Hepatocyte (in vitro differentiated cells): ENCODE results near the gene NPAS4. TPM values are rescaled to one million over a fixed set of nuclear protein-coding genes. Genes with fewer than 3 reads are reported as not detected.

ENCODE experiments used
- DNase-seq: peaks from one replicate; pipeline ENCODE4 v3.0.0-alpha.2; 2016; ENCODE audit warnings: low spot score
- H2AFZ ChIP-seq: fragments of 200-600 bp; sonication (generic); 2 replicates; pipeline ENCODE4 v1.6.0; 2016; ENCODE audit warnings: antibody characterized with exemption, mild to moderate bottlenecking
- H3K27ac ChIP-seq: fragments of 200-600 bp; sonication (generic); 2 replicates; pipeline ENCODE4 v1.5.1; 2016; ENCODE audit warnings: mild to moderate bottlenecking
- H3K27me3 ChIP-seq: fragments of 200-600 bp; sonication (generic); 2 replicates; pipeline ENCODE4 v1.6.1; 2016
- H3K36me3 ChIP-seq: fragments of 200-600 bp; sonication (generic); replicated peaks from 2 replicates; pipeline ENCODE4 v1.5.1; 2016; ENCODE audit warnings: low read depth; ENCODE audit not compliant: insufficient read depth
- H3K4me1 ChIP-seq: fragments of 200-600 bp; sonication (generic); 2 replicates; pipeline ENCODE4 v1.5.1; 2016; ENCODE audit warnings: mild to moderate bottlenecking, moderate library complexity; ENCODE audit not compliant: insufficient read depth
- H3K4me2 ChIP-seq: fragments of 200-600 bp; sonication (generic); 2 replicates; pipeline ENCODE4 v1.6.0; 2016
- H3K4me3 ChIP-seq: fragments of 200-600 bp; sonication (generic); 2 replicates; pipeline ENCODE4 v1.5.1; 2016; ENCODE audit warnings: mild to moderate bottlenecking
- H3K79me2 ChIP-seq: fragments of 200-600 bp; sonication (generic); 2 replicates; pipeline ENCODE4 v1.6.0; 2017; ENCODE audit warnings: mild to moderate bottlenecking
- H3K9me2 ChIP-seq: fragments of 200-600 bp; sonication (generic); replicated peaks from 2 replicates; pipeline ENCODE4 v1.6.0; 2017; ENCODE audit warnings: mild to moderate bottlenecking; ENCODE audit not compliant: insufficient read depth
- H3K9me3 ChIP-seq: fragments of 200-600 bp; sonication (generic); 2 replicates; pipeline ENCODE4 v1.5.1; 2016; ENCODE audit warnings: low read depth, mild to moderate bottlenecking
- H4K20me1 ChIP-seq: fragments of 200-600 bp; sonication (generic); 2 replicates; pipeline ENCODE4 v1.6.0; 2016; ENCODE audit warnings: mild to moderate bottlenecking; ENCODE audit not compliant: insufficient read depth, poor library complexity, severe bottlenecking
- CTCF ChIP-seq: fragments of 200-600 bp; sonication (generic); IDR thresholded peaks from 2 replicates; pipeline ENCODE4 v1.5.1; 2016; ENCODE audit warnings: antibody characterized with exemption, mild to moderate bottlenecking; ENCODE audit not compliant: poor library complexity
- EZH2 ChIP-seq: fragments of 200-600 bp; sonication (generic); IDR thresholded peaks from 2 replicates; pipeline ENCODE4 v1.6.1; 2016; ENCODE audit warnings: antibody characterized with exemption, mild to moderate bottlenecking, borderline replicate concordance
- EZH2phosphoT487 ChIP-seq: fragments of 200-600 bp; sonication (generic); IDR thresholded peaks from one replicate; pipeline ENCODE4 v1.6.1; 2018; ENCODE audit warnings: antibody characterized with exemption, mild to moderate bottlenecking, low read depth, moderate library complexity; ENCODE audit not compliant: unreplicated experiment, severe bottlenecking
- WGBS: methylation state at CpG from one replicate; pipeline ENCODE4 v1.1.6; 2016; ENCODE audit warnings: low lambda C conversion rate; ENCODE audit errors: missing lambda C conversion rate; 5-methylcytosine and 5-hydroxymethylcytosine counted together
- polyA plus RNA-seq: library from polyadenylated mRNA; unstranded; fragments of >200 nt; fragmentation: Nextera tagmentation; extraction: Ambion mirVana; gene quantifications from 2 replicates; pipeline ENCODE4 v1.2.1, GENCODE V29; 2016
- small RNA-seq: library from RNA; depleted of rRNA; stranded (forward); fragments of <200 nt; gene quantifications from one replicate; pipeline ENCODE3, GENCODE V24; 2014
- total RNA-seq: library from RNA; depleted of rRNA; stranded (reverse); fragments of >200 nt; gene quantifications from 2 replicates; pipeline ENCODE4 v1.2.3, GENCODE V29; 2014

The NPAS4 gene
- total and polyA plus RNA-seq, 2 experiments from 2014 or later = 0.31 TPM; not detected in 1

- Histone ChIP-seq H4K20me1 (no peaks in the 10 kb centered on the region), H3K4me1 (no peaks in the 10 kb centered on the region), H3K4me2 (no peak overlapping the region), H3K9me2 (no peaks in the 10 kb centered on the region), H3K4me3 (no peak overlapping the region), H3K79me2 (peaks cover 2% of the 10 kb centered on the region), H3K27me3 (no peaks in the 10 kb centered on the region), H3K27ac (no peak overlapping the region), H3K36me3 (no peaks in the 10 kb centered on the region), H2AFZ (no peak overlapping the region), H3K9me3 (no peaks in the 10 kb centered on the region)
- TF ChIP-seq EZH2phosphoT487 = no peak
- WGBS = 96% methylated on average over 11 of the region's 11 CpGs
- DNase-seq = no peak
Observed at GRCh38 chr11:66473167-66473566, 52.3 kb downstream of the NPAS4 start.

GRCh38 chr11:66473608-66474515 lies 53.0 kb downstream of the NPAS4 start:
- WGBS = 92% methylated on average over 19 of the region's 20 CpGs
- no peak for DNase-seq

GRCh38 chr11:66475349-66476172 lies 54.7 kb downstream of the NPAS4 start:
- Histone ChIP-seq H3K27me3 (no peaks in the 10 kb centered on the region), H3K79me2 (peaks cover 11% of the 10 kb centered on the region), H2AFZ (no peak overlapping the region), H3K36me3 (no peaks in the 10 kb centered on the region), H3K4me2 (no peak overlapping the region), H3K9me3 (no peaks in the 10 kb centered on the region), H3K27ac (no peak overlapping the region), H3K4me1 (peaks cover 9% of the 10 kb centered on the region), H3K9me2 (no peaks in the 10 kb centered on the region), H4K20me1 (peaks cover 4% of the 10 kb centered on the region), H3K4me3 (no peak overlapping the region)
- 95% methylated on average over 41 of the region's 44 CpGs for WGBS
- TF ChIP-seq CTCF (no peak), EZH2phosphoT487 (no peak), EZH2 (no peak)
- DNase-seq = no peak

More at GRCh38 chr11:66473608-66474515, 53.0 kb downstream of the NPAS4 start:
- peaks cover 3% of the 10 kb centered on the region for H4K20me1 ChIP-seq
- H2AFZ ChIP-seq = no peak overlapping the region
- H3K9me2 ChIP-seq = no peaks in the 10 kb centered on the region
- H3K4me2 ChIP-seq = no peak overlapping the region
- H3K79me2 ChIP-seq = peaks cover 6% of the 10 kb centered on the region
- no peak overlapping the region for H3K27ac ChIP-seq
- H3K36me3 ChIP-seq = no peaks in the 10 kb centered on the region
- no peak for TF ChIP-seq CTCF
- TF ChIP-seq EZH2 = no peak
- no peak for TF ChIP-seq EZH2phosphoT487
- no peaks in the 10 kb centered on the region for H3K27me3 ChIP-seq
- H3K9me3 ChIP-seq = no peaks in the 10 kb centered on the region
- H3K4me3 ChIP-seq = no peak overlapping the region
- peaks cover 3% of the 10 kb centered on the region for H3K4me1 ChIP-seq

Small RNAs within 50 kb of the gene (small RNA-seq; reads per million reads assigned to genes)
- gene RF00017 = not detected
- not detected for gene RF00416
- gene RNU1-84P = not detected

Other genes starting within 250 kb of the NPAS4 start
- 13.4 and 19.2 TPM in 2 replicates for gene KLC2, start 163.3 kb upstream of the NPAS4 start, total RNA-seq
- gene KLC2, start 163.3 kb upstream of the NPAS4 start, polyA plus RNA-seq = 28.8 and 35.3 TPM in 2 replicates
- 87.9 and 88.4 TPM in 2 replicates for gene RAB1B, start 152.4 kb upstream of the NPAS4 start, total RNA-seq
- 17.5 and 19.9 TPM in 2 replicates for gene RAB1B, start 152.4 kb upstream of the NPAS4 start, polyA plus RNA-seq
- gene CNIH2, start 142.9 kb upstream of the NPAS4 start, total RNA-seq = 0.36 and 1.7 TPM in 2 replicates
- gene CNIH2, start 142.9 kb upstream of the NPAS4 start, polyA plus RNA-seq = 6.2 and 7.3 TPM in 2 replicates
- gene YIF1A, start 131.9 kb upstream of the NPAS4 start, total RNA-seq = 111 and 132 TPM in 2 replicates
- 265 and 267 TPM in 2 replicates for gene YIF1A, start 131.9 kb upstream of the NPAS4 start, polyA plus RNA-seq
- 20.6 and 21.4 TPM in 2 replicates for gene TMEM151A, start 129.1 kb upstream of the NPAS4 start, total RNA-seq
- gene TMEM151A, start 129.1 kb upstream of the NPAS4 start, polyA plus RNA-seq = 36.4 and 48.6 TPM in 2 replicates
- gene CD248, start 104.0 kb upstream of the NPAS4 start, total RNA-seq = 19.9 and 24.6 TPM in 2 replicates
- gene CD248, start 104.0 kb upstream of the NPAS4 start, polyA plus RNA-seq = 210 and 250 TPM in 2 replicates
- 4.3 and 6.2 TPM in 2 replicates for gene RIN1, start 84.6 kb upstream of the NPAS4 start, total RNA-seq
- 9.5 and 12.8 TPM in 2 replicates for gene RIN1, start 84.6 kb upstream of the NPAS4 start, polyA plus RNA-seq
- gene BRMS1, start 75.9 kb upstream of the NPAS4 start, total RNA-seq = 34.5 and 39.7 TPM in 2 replicates
- 48.6 and 54.0 TPM in 2 replicates for gene BRMS1, start 75.9 kb upstream of the NPAS4 start, polyA plus RNA-seq
- 41.5 and 41.9 TPM in 2 replicates for gene B4GAT1, start 73.4 kb upstream of the NPAS4 start, total RNA-seq
- 37.4 and 40.8 TPM in 2 replicates for gene B4GAT1, start 73.4 kb upstream of the NPAS4 start, polyA plus RNA-seq
- gene SLC29A2, start 49.3 kb upstream of the NPAS4 start, total RNA-seq = 7.4 and 11.3 TPM in 2 replicates
- gene SLC29A2, start 49.3 kb upstream of the NPAS4 start, polyA plus RNA-seq = 20.2 and 27.1 TPM in 2 replicates
- 45.6 and 60.6 TPM in 2 replicates for gene MRPL11, start 17.8 kb downstream of the NPAS4 start, total RNA-seq
- 57.1 and 59.8 TPM in 2 replicates for gene MRPL11, start 17.8 kb downstream of the NPAS4 start, polyA plus RNA-seq
- gene PELI3, start 45.9 kb downstream of the NPAS4 start, total RNA-seq = 5.5 and 6.7 TPM in 2 replicates
- 5.5 and 10.9 TPM in 2 replicates for gene PELI3, start 45.9 kb downstream of the NPAS4 start, polyA plus RNA-seq
- gene DPP3, start 59.4 kb downstream of the NPAS4 start, total RNA-seq = 46.0 and 56.0 TPM in 2 replicates
- gene DPP3, start 59.4 kb downstream of the NPAS4 start, polyA plus RNA-seq = 54.8 and 57.3 TPM in 2 replicates
- gene BBS1, start 89.6 kb downstream of the NPAS4 start, total RNA-seq = 25.1 and 33.4 TPM in 2 replicates
- gene BBS1, start 89.6 kb downstream of the NPAS4 start, polyA plus RNA-seq = 27.7 and 33.9 TPM in 2 replicates
- 10.3 and 11.5 TPM in 2 replicates for gene ZDHHC24, start 125.0 kb downstream of the NPAS4 start, total RNA-seq
- gene ZDHHC24, start 125.0 kb downstream of the NPAS4 start, polyA plus RNA-seq = 16.9 and 18.3 TPM in 2 replicates
- gene ACTN3, start 125.9 kb downstream of the NPAS4 start, total RNA-seq = not detected in 2 replicates
- gene ACTN3, start 125.9 kb downstream of the NPAS4 start, polyA plus RNA-seq = 0.09 and 0.58 TPM in 2 replicates
- gene CTSF, start 147.6 kb downstream of the NPAS4 start, total RNA-seq = 0.60 and 0.64 TPM in 2 replicates
- 1.1 and 1.5 TPM in 2 replicates for gene CTSF, start 147.6 kb downstream of the NPAS4 start, polyA plus RNA-seq
- gene CCDC87, start 172.0 kb downstream of the NPAS4 start, total RNA-seq = 0.36 and 0.53 TPM in 2 replicates
- 0.22 TPM in 1 of 2 replicates, not detected in the other for gene CCDC87, start 172.0 kb downstream of the NPAS4 start, polyA plus RNA-seq
- gene CCS, start 172.2 kb downstream of the NPAS4 start, total RNA-seq = 32.2 and 41.5 TPM in 2 replicates
- 97.8 and 127 TPM in 2 replicates for gene CCS, start 172.2 kb downstream of the NPAS4 start, polyA plus RNA-seq
- 29.5 and 31.1 TPM in 2 replicates for gene RBM14, start 195.6 kb downstream of the NPAS4 start, total RNA-seq
- 66.3 and 70.7 TPM in 2 replicates for gene RBM14, start 195.6 kb downstream of the NPAS4 start, polyA plus RNA-seq
- gene RBM4, start 217.7 kb downstream of the NPAS4 start, total RNA-seq = 129 and 150 TPM in 2 replicates
- gene RBM4, start 217.7 kb downstream of the NPAS4 start, polyA plus RNA-seq = 139 and 151 TPM in 2 replicates